Liver (tissue), 3 donors: ENCODE measurements around the gene TLE1.

Experiments
- ATF3 ChIP-seq: IDR thresholded peaks from 2 replicates; pipeline ENCODE4 v1.6.1; 2016; ENCODE audit warnings: antibody characterized with exemption
- EGR1 ChIP-seq, 2 donors: IDR thresholded peaks; 2 replicates each; pipeline ENCODE4 v1.6.1; 2016 to 2018; ENCODE audit warnings: antibody characterized with exemption in 2 of 2, low read depth in 2 of 2
- FOXA1 ChIP-seq: IDR thresholded peaks from 2 replicates; pipeline ENCODE4 v1.6.1; 2016; ENCODE audit warnings: antibody characterized with exemption
- GABPA ChIP-seq, 2 donors: IDR thresholded peaks in 1 of 2; conservative IDR thresholded peaks in 1 of 2; 2 replicates each; pipeline ENCODE4 v1.6.1; 2016; ENCODE audit warnings: antibody characterized with exemption in 2 of 2, mild to moderate bottlenecking in 1 of 2, moderate library complexity in 1 of 2
- JUND ChIP-seq, 2 donors: IDR thresholded peaks; 2 replicates each; pipeline ENCODE4 v1.6.1; 2016; ENCODE audit warnings: antibody characterized with exemption in 2 of 2
- MAX ChIP-seq: IDR thresholded peaks from 2 replicates; pipeline ENCODE4 v1.6.1; 2016; ENCODE audit warnings: antibody characterized with exemption
- NR2F2 ChIP-seq: IDR thresholded peaks from 2 replicates; pipeline ENCODE4 v1.6.1; 2016; ENCODE audit warnings: antibody characterized with exemption
- RAD21 ChIP-seq, 2 donors: IDR thresholded peaks; 2 replicates each; pipeline ENCODE4 v1.6.1; 2016; ENCODE audit warnings: antibody characterized with exemption in 2 of 2, mild to moderate bottlenecking in 2 of 2
- REST ChIP-seq: IDR thresholded peaks from 2 replicates; pipeline ENCODE4 v1.6.1; 2016; ENCODE audit warnings: antibody characterized with exemption, mild to moderate bottlenecking
- SP1 ChIP-seq: IDR thresholded peaks from 2 replicates; pipeline ENCODE4 v1.6.1; 2018; ENCODE audit warnings: antibody characterized with exemption, mild to moderate bottlenecking
- TAF1 ChIP-seq: conservative IDR thresholded peaks from 2 replicates; pipeline ENCODE4 v1.6.1; 2016; ENCODE audit warnings: antibody characterized with exemption, mild to moderate bottlenecking
- YY1 ChIP-seq: IDR thresholded peaks from 2 replicates; pipeline ENCODE4 v1.6.1; 2016; ENCODE audit warnings: antibody characterized with exemption, mild to moderate bottlenecking
- TF ChIP-seq, protein P1 (sequence below): fragments of 150-350 bp; IDR thresholded peaks from 2 replicates; pipeline ENCODE4 v1.5.1; 2017; ENCODE audit warnings: improper control_type of control experiment, low read depth, low read length; ENCODE audit not compliant: missing input control
- TF ChIP-seq, protein P2 (sequence below): IDR thresholded peaks from 2 replicates; pipeline ENCODE4 v1.6.1; 2016; ENCODE audit warnings: antibody characterized with exemption
- donor health status: healthy.
- donor health status: healthy.

GRCh38 chr9:81543695-81544094 lies 145.7 kb downstream of the TLE1 start:
- TF ChIP-seq, protein P1, sequence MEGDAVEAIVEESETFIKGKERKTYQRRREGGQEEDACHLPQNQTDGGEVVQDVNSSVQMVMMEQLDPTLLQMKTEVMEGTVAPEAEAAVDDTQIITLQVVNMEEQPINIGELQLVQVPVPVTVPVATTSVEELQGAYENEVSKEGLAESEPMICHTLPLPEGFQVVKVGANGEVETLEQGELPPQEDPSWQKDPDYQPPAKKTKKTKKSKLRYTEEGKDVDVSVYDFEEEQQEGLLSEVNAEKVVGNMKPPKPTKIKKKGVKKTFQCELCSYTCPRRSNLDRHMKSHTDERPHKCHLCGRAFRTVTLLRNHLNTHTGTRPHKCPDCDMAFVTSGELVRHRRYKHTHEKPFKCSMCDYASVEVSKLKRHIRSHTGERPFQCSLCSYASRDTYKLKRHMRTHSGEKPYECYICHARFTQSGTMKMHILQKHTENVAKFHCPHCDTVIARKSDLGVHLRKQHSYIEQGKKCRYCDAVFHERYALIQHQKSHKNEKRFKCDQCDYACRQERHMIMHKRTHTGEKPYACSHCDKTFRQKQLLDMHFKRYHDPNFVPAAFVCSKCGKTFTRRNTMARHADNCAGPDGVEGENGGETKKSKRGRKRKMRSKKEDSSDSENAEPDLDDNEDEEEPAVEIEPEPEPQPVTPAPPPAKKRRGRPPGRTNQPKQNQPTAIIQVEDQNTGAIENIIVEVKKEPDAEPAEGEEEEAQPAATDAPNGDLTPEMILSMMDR = no peak
- TF ChIP-seq MAX (no peak), REST (no peak), NR2F2 (no peak), EGR1 (IDR thresholded peaks at IDR 0.05; ENCODE audit: low read depth in 2 of 2) (no peak), GABPA (IDR thresholded peaks at IDR 0.05 in 1 of 2, conservative IDR thresholded peaks at IDR 0.05 in 1 of 2) (no peak), RAD21 (IDR thresholded peaks at IDR 0.05) (no peak), TAF1 (no peak), SP1 (no peak), JUND (IDR thresholded peaks at IDR 0.05) (no peak), YY1 (no peak), FOXA1 (no peak), ATF3 (no peak)
- TF ChIP-seq, protein P2, sequence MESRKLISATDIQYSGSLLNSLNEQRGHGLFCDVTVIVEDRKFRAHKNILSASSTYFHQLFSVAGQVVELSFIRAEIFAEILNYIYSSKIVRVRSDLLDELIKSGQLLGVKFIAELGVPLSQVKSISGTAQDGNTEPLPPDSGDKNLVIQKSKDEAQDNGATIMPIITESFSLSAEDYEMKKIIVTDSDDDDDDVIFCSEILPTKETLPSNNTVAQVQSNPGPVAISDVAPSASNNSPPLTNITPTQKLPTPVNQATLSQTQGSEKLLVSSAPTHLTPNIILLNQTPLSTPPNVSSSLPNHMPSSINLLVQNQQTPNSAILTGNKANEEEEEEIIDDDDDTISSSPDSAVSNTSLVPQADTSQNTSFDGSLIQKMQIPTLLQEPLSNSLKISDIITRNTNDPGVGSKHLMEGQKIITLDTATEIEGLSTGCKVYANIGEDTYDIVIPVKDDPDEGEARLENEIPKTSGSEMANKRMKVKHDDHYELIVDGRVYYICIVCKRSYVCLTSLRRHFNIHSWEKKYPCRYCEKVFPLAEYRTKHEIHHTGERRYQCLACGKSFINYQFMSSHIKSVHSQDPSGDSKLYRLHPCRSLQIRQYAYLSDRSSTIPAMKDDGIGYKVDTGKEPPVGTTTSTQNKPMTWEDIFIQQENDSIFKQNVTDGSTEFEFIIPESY = no peak
